WTC11 (cell line): ENCODE measurements around the gene DHRS7.

Experiments
- CTCF ChIP-seq: fragments of 200-600 bp; IDR thresholded peaks from 2 replicates; pipeline ENCODE4 v1.8.0; 2022; ENCODE audit warnings: antibody characterized with exemption
- SMAD3 ChIP-seq: sonication (generic); formaldehyde crosslinking; IDR thresholded peaks from 2 replicates; pipeline ENCODE4 v1.8.0; 2022; ENCODE audit warnings: missing genetic modification reagents, mild to moderate bottlenecking, borderline replicate concordance
- ZNF138 ChIP-seq: sonication (generic); formaldehyde crosslinking; conservative IDR thresholded peaks from 2 replicates; pipeline ENCODE4 v1.8.1; 2022; ENCODE audit warnings: mild to moderate bottlenecking, moderate library complexity, missing genetic modification reagents
- ZNF219 ChIP-seq: sonication (generic); formaldehyde crosslinking; IDR thresholded peaks from 2 replicates; pipeline ENCODE4 v1.8.0; 2023; ENCODE audit warnings: missing genetic modification reagents, mild to moderate bottlenecking, borderline replicate concordance
- ZNF263 ChIP-seq: sonication (generic); formaldehyde crosslinking; IDR thresholded peaks from 2 replicates; pipeline ENCODE4 v1.8.1; 2022; ENCODE audit warnings: low read depth, mild to moderate bottlenecking, moderate library complexity, missing genetic modification reagents
- ZNF423 ChIP-seq: fragments of 250-450 bp; sonication (Bioruptor Pico); IDR thresholded peaks from 2 replicates; pipeline ENCODE4 v2.1.2; 2022; ENCODE audit warnings: mild to moderate bottlenecking, moderate library complexity
- ZNF512 ChIP-seq: sonication (generic); formaldehyde crosslinking; IDR thresholded peaks from 2 replicates; pipeline ENCODE4 v1.8.1; 2022; ENCODE audit warnings: missing genetic modification reagents, borderline replicate concordance

GRCh38 chr14:60188115-60188514 lies 22.9 kb upstream of the DHRS7 start:
- TF ChIP-seq ZNF512 (CRISPR knock-in tag) (no peak), ZNF219 (no peak), SMAD3 (no peak), CTCF (no peak), ZNF423 (CRISPR knock-in tag) (no peak), ZNF138 (CRISPR knock-in tag) (no peak), ZNF263 (CRISPR knock-in tag) (no peak)
